GM18519 (cell line): ENCODE data around the gene TJP3.
A peak's percentile ranks its signal among the peaks of the same experiment; 100 is the strongest.

ENCODE experiments used
- ATAC-seq: cut with Tn5 transposase; IDR thresholded peaks from one replicate; pipeline ENCODE4 v1.9.1; 2021; ENCODE audit warnings: mild to moderate bottlenecking, moderate library complexity; ENCODE audit not compliant: unreplicated experiment, low FRiP score

Gene TJP3

DNA sequence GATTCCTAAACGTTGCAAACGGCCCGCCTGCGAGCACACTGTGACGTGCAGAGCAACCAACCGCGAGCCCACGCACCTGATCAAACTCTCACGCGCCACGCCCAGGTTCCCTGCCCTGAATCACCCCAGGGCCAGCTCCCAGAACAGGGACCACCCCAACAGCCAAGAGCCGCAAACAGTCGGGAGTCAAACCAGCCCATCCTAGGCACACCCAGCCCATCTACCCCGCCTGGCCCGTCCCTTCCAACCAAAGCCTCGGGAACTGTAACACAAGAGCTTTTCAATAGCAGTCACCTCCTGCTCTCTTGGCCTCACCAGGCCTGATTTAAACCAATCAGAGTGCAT, 16.8 kb upstream of the TJP3 start:
- no peak for ATAC-seq

DNA sequence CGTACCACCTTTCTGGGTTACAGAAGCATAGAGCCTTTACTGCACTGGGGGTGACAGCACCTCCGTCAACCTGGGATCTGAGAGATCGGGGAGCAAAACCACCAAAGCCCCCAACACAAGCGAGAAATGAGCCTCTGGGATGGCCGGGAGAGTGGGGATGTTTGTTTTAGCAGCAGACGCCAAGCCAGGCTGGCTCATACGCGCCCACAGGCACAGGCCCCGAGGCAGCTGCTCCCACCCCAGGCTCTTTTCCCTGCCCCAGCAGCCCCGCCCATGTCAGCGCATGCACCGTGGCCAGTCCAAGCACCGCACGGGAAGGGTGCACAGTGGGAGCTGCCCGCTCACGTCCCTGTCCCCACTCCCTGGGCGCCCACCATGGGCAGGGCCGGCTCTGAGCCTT, 16.5 kb upstream of the TJP3 start:
- no peak for ATAC-seq

DNA sequence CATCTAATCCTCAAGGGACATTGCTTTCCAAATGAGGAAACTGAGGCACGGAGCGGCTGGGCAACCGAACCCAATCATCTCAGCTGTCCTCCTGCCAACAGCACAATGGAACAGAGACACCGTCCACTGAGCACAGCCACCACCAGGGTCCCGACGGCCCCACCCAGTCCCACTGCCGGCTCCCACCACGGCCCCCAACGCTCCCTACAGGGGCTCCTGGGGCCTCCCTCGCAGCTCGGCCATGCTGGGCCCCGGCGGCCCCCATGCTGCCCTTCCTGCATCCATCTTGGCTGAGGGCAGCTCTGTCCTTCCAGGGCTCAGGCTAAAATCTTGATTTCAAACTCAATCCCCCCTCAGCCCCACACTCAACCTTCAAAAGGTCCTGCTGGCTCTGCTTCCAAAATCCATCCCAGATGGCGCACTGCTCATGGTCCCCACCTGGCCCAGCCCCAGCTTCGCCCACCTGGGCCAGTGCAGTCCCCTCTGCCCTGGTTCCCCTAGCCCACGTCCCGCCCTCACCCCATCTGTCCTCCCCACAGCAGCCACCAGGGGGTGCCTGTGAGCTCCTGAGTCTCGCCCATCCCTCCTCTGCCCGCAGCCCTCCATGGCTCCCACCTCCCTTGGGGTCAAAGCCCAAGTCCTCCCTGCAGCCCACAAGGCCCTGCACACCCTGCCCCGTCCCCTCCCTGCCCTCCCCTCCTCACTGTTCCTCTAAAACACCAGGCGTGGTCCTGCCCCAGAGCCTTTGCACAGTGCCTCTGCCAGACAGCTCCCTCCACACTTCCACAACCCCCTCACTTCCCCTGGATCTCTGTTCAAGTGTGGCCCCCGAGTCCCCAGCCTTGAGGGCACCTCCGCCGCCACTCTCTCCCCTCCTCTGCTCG, 15.8 kb upstream of the TJP3 start:
- no peak for ATAC-seq

DNA sequence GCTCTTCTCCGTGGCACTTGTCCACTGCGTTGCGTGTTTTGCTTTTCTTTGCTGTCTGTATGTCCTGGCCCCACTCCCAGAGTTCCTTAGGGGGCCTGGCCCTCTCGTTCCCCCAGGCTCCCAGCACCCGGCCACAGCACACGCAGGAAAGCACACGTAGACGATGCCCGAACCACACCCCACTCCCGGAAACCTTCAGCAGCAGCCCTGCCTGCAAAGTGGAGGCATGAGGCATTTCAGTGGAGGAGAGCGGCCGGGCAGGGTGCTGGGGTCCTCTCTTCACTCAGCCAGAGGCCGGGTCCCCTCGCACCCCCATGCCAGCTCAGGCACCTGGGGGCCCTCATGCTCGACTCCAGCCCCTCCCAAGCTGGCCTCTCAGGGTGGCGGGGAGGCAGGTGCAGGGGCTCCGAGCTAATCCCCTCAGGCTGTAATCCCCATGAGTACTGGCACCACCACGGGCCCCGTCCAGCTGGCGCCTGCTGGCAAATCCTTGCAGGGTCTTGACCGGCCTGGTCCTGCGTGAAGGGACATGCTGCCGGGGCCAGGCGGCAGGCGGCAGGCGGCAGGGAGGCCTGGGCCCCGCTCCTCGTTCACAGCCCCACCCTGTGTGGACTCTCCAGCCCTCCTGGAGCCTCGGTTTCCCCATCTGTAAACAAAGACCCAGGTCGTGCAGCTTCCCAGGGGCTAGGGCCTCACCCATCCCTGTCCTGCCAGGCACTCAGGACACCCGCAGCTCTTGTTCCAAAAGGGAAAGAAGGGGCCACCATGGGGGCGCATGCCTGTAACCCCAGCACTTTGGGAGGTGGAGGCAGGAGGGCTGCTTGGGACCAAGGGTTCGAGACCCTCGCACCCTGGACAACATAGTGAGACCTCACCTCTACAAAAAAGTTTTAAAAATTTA, 14.9 kb upstream of the TJP3 start:
- no peak for ATAC-seq

DNA sequence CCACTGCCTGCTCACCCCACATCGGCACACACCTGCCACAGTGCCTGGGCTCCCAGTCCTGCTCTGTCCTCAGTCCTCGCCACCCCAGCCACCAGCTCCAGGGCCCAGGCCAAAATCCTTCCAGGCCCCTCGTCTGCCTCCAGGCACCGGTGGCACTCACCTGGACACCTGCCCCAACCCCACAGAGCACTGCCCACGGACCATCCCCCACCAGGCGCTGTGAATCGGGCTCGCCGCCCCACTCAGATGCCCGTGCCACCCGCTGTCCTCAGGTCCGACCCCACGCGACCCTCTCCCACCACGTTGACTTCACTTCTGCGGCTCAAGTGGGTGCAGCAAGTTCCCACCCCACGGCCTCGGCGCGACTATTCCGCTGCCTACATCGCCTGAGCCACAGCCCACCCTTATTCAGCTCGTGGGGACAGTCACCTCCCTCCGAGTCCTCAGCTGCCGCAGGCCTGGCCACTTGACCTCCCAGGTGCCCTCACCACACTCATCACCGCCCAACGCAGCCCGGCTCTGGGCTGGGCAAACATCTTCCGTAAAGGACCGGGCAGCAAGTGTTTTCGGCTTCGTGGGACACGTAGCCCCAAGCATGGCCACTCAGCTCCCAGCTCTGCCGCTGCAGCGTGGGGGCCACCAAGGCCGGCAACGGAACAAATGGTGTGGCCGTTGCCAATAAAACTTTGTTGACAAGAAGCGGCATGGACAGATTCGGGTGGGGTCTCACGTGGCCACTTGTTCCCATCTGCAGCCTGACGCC, 13.6 kb upstream of the TJP3 start:
- ATAC-seq, result no peak

DNA sequence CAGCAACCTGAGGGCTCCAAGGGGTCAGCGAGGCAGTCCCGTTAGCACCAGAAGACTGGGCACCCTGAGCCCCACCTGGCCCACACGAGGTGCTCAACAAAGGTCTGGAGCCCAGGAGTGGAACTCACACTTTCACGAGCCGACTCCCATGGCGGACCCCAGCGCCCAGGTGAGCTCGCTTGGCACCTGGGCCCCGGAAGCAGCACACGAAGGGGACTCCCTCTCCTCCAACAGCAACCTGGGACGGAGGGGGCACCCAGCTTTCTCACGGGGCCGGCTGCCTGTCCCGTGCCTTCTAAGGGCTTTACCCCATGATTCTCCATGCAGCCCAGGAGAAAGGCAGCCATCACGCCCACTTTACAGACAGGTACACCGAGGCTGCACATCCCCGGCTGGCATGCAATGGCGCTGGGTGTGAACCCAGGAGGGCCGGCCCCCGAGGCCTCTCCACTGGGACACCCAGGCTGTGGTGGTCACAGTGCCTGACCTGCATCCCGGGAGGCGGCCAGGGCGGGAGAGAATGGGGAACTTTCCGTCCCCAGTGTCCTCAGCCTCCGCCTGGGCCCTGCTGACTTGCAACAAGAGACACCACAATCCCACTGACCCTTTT, 13.0 kb upstream of the TJP3 start:
- no peak for ATAC-seq

DNA sequence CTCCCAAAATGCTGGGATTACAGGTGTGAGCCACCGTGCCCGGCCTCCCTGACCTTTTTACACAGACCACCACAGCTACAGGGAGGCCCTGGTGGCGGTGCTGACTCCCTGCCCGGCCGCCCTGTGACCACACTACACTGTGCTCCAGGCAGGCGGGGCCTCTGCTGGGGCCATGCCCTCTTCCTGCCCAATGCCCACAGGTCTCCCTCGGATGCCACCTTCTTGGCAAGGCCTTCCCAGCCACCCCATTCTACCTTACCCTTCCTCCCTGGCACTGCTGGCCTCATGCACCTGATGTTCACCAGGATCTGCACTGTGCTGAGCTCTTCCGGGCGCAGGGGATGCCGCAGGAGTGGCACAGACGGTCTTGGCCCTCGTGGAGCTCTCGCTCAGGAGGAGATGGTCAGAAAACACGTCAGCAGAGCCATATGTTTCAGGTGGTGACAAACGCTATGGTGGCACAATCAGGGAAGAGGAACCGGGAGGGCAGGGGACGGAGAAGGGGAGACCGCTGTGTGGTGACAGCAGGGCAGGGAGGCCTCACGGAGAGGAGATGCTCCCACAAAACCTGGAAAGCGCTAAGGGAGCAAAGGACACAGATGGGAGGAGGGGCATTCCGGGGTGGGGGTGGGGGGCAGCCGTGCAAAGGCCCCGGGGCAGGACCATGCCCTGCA, 12.1 kb upstream of the TJP3 start:
- no peak for ATAC-seq

DNA sequence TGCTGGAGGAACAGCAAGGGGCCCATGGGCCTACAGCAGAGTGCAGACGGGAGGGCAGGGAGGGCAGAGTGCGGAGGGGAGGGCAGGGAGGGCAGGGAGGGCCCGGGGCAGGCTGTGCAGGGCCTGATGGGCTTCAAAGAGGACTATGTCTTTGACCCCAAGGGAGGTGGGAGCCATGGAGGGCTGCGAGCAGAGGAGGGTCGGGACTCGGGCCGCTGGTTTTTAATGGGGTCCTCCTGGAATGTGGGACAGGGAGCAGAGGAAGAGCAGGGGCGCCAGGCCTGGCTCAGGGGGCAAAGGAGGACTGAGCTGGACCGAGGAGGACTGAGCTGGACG, 11.6 kb upstream of the TJP3 start:
- no peak for ATAC-seq

DNA sequence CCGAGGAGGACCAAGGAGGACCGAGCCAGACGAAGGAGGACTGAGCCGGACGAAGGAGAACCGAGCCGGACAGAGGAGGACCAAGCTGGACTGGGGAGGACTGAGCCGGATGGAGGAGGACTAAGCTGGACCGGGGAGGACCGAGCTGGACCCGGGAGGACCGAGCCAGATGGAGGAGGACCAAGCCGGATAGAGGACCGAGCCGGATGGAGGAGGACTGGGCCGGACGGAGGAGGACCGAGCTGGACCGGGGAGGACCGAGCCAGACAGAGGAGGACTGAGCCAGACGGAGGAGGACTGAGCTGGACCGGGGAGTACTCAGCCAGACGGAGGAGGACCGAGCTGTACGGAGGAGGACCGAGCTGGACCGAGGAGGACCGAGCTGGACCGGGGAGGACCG, 11.1 kb upstream of the TJP3 start:
- no peak for ATAC-seq

DNA sequence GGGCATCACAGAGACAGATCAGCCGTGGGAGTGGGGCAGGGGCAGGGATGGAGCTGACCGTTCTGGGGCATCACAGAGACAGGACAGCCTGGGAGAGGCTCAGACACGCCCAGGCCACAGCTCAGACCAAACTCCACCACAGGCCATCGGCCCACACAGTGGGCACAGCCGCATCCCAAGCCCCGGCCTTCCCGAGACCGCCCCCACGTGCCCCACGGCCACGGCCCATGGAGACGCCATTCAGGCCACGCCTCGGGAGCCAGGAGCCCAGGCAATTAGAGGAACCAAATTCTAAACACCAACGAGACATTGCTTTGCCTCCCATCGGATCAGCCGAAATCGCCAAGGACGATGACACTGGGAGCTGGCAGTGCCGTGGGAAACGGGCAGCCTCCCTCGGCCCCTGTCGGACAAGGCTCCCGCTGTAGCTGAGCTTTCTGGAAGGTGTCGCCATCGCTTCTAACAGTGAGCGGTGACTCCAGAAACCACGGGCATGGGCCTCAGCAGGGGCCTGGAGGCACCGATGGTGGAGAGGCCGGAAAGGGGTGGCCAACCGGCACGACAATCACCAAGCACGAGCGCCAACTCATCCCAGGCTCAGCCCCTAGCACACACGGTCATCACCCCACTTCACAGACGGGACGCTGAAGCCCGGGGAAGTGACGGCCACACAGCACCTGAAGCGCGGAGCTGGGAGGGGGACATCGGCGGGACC, 10.4 kb upstream of the TJP3 start:
- no peak for ATAC-seq

DNA sequence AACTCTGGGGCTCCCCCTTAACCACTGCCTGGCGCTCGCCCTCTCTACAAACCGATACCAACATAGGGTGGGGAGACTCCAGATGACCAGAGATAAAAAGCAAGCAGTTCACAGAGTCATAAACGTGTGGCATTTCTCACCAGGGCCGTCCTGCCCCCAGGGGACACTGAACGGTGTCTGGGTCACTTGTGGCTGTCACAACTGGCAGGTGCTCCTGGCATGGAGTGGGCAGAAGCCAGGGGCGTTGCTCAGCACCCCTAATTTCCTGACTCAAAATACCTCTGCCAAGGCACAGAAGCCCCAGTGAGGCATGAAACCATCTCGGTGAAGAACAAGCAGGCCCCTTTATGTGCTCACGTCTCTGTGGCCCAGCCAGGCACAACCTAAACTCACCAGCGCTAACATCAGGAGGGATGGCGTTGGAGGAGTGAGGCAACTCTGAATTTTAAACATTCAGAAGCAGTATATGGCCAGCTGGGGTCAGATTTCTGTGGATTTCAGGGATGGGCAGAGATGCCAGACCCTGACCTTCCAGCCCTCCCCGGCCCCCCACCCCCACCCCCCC, 9.7 kb upstream of the TJP3 start:
- no peak for ATAC-seq

DNA sequence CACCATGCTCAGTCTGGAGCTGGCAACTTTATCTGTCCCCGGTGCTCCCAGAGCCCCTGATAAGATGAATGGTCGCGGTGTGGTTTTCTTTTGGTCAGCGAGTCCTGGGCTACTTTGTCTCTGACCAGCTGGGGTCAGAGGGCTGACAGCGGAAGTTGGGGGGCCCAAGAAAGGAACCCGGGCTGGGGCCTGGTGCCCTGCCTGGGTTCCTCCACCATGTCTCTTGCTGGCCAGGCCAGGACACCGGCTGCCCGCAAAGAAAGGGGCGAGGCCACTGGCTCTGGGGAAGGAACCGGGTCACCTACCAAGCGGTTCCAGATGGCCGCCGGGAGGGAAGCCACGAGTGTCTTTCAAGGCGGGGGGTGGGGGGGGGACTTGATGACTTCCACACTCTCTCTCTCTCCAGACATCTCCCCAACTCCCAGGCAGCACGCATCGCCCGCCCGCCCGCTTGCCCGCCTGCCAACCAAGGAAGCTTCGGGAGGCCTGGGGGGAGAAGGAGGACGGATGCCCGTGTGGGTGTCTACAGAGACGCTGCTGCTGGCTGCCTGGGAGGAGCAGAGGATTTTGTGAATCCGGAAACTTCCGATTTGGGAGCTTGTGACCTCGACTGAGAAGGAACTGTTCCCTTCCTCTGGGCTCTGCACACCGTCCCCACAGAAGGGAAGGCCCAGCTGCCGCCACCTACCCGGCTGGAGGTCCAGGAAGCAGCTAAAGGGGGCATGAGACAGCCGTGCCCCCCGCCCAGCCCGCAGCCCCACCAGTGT, 9.0 kb upstream of the TJP3 start:
- ATAC-seq, result no peak

DNA sequence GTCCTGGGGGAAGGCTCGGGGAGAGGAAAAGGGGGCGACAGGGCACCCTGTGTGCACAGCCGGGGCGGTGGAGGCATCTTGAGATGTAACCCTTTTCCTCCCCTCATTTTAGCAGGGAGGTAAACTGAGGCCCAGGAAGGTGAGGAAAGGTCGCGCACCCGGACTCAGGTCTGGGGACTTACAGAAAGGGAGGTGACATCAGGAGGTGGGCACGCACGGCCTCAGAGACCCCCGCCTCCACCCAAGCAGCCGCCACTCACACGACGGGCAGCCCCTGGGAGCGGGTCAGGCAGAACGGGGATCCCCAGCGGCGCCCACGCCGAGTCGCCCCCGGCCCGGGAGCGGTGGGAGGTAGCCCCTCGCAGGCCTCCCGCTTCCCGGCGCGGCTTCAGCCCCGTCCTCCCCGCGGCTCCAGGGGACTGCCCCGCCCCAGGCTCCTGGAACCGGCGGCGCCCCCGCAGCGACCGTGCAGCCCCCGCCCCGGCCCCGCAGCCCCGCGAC, 8.4 kb upstream of the TJP3 start:
- ATAC-seq, result no peak

DNA sequence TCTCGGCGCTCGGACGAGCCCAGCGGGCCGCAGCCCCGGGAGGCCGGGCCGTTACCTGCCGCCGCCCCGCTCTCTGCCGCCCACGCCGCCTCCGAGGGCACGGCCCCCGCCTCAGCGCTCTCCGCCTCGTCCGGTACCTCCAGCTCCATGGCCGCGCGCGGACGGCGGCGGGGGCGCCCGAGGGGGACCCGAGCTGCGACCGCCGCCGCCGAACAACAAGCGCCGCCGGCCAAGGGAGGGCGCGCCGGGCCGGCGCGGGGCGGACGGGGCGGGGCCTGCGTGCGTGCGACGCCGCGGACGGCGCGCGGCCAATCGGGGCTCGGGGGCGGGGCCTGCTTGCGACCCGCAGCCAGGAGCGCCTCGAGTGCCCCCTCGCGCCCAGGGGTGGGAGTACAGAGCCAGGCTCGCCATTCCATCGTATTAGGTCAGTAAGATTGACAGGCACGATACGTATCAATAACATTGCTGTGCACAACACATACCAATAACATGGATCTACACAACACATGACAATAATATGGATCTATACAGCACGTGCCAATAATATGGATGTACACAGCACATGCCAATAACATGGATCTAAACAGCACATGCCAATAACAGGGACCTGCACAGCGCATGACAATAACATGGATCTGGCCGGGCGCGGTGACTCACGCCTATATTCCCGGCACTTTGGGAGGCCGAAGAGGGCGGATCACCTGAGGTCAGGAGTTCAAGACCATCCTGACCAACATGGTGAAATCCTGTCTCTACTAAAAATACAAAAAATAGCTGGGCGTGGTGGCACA, 7.7 kb upstream of the TJP3 start, which contains the start of gene PIP5K1C:
Gene PIP5K1C, minus strand, starts transcription at position 227 of the 791 bp plus-strand sequence. Its CDS starts 78 bp downstream, at position 149.
- ATAC-seq, result peak; percentile 86

DNA sequence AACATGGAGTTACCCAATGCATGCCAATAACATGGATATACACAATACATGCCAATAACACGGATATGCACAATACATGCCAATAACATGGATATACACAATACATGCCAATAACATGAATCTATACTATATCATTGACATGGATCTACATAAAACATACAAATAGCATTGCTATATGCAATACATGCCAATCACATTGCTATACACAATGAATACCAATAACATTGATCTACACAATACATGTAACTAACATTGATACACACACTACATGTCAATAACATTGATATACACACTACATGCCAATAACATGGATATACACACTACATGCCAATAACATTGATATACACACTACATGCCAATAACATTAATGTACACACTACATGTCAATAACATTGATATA, 7.0 kb upstream of the TJP3 start:
- no peak for ATAC-seq

DNA sequence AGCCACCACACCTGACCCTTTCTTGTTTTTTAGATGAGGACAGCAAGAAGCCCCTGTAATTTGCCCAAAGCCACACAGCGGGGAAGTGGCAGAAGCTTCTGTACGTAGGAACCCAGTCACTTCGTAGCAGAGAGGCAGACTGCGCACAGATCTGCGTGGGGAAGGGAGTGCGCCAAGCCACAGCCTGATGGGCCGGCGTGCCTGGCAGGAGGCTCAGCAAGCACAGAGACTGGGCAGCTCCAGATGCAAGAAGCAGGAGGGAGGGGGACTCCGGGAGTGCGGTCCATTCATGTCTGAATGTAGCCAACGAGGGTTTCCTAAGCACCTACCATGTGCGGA, 347 bp upstream of the TJP3 start:
- no peak for ATAC-seq

DNA sequence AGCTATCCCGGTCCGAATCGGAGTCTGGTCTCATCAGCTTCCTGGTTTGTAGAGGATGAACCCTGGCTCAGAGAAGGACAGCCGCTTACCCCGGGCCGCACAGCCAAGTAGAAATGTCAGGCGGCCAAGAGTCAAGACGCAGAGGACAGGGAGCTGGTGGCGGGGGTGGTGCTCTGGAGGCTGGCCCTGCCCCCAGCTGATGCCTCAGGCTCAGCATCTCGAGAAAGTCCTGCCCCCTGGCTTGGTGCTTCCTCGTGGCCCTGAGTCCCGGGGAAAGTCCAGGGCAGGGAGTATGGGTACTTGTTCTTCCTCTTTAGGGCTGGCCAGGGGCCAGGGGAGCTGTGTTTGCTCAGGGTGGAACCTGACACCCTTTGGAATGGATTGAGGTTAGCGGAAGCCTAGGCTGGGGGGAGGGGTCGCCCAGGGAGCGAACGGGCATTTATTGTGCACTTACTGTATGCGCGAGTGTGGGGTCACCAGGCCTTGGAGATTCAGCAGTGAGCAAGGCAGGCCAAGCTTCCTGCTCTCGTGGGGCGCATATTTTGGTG, 2.2 kb downstream of the TJP3 start:
- ATAC-seq, result no peak
